Umbilical cord (tissue), 2 donors: ENCODE results near the gene KCNJ18. TPM values are rescaled to one million over a fixed set of nuclear protein-coding genes. Genes with fewer than 3 reads are reported as not detected.
"Not testable (repeated sequence)": the region's sequence is repeated elsewhere in the genome, so short reads cannot be mapped to it uniquely, and the experiment has no call there.

Experiments used
- DNase-seq: peaks from one replicate; pipeline ENCODE4 v3.0.0-alpha.2; 2015; ENCODE audit warnings: low spot score
- total RNA-seq: library from RNA; depleted of rRNA; stranded (reverse); fragments of >200 nt; gene quantifications from one replicate; pipeline ENCODE4 v1.2.3, GENCODE V29; 2014; ENCODE audit warnings: low replicate concordance; ENCODE audit not compliant: insufficient read depth

KCNJ18 gene
- total RNA-seq, 1 donor from 2014 or later: not detected

GRCh38 chr17:21685061-21685795, 7.1 kb upstream of the KCNJ18 start:
- DNase-seq: not testable (repeated sequence)

GRCh38 chr17:21686165-21687015, 5.9 kb upstream of the KCNJ18 start:
- DNase-seq: no peak

GRCh38 chr17:21687136-21687953, 5.0 kb upstream of the KCNJ18 start:
- DNase-seq: no peak

DNA sequence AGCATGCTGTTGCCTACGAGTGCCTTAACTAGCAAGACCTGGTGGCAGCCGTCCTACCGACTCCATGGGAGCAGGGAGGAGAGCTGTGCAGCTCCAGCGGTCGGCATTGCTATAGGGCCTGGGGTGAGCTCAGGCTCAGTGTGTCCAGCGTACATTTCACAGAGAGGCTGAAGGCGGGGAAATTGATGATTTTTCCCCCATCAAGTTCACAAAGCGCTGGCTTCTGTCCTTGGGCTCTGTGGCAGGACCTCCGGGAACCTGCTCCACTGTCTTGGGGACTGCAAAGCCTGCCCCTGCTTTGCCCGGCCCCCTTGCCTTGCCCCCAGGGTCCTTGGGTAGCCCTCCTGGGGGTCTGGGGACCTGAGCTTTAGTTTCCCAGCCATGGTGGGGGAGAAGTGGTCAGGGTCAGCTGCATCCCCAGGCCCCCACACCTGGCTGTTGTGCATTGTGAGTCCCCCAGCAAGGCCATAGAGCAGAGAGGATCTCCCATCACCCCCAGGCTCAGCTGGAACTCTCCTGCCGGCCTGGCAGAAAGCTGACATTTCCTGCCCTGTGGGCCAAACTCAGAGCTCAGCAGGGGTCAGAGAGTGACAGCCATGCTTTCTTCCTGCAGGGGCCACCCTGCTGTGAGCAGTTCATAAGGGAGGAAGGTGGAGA, 3.9 kb upstream of the KCNJ18 start:
- no peak for DNase-seq

DNA sequence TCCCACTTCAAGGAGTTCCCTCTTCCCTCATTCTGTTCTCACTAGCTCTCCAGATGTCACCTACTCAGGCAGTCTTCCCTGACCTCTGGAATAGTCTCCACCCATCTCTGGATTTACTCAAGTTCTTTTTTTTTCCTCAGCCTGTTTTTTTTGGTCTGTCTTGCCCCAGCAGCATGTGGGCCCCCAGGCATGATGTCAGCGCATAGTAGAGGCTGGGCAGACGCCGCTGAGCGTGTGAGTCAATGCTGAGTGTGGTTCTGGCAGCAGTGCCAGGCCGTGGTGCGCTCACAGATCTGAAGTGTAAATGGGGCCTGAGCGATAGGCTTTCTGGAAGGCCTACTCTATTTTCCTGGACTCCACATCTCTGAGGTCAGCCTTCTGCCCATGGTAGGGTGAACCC, 2.7 kb upstream of the KCNJ18 start:
- DNase-seq: peak; percentile 92

DNA sequence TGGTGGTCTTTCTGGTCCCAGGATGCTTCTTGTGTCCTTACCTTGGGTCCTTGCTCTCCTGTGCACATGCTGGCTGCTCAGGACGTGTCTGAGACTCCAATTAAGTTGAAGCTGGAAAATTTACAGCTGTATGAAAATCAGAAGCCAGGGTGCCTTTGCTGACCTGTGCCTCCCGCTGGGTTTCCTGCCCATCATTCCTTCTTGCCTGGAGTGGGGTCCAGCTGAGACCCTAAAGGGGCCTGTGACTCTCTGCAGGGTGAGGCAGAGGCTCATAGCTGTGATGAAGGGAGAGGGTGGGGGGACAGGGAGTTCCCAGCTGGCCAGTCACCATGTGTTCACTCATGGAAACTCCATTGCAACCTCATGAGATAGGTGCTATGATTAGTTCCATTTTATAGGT, 1.5 kb upstream of the KCNJ18 start:
- DNase-seq: not testable (repeated sequence)

DNA sequence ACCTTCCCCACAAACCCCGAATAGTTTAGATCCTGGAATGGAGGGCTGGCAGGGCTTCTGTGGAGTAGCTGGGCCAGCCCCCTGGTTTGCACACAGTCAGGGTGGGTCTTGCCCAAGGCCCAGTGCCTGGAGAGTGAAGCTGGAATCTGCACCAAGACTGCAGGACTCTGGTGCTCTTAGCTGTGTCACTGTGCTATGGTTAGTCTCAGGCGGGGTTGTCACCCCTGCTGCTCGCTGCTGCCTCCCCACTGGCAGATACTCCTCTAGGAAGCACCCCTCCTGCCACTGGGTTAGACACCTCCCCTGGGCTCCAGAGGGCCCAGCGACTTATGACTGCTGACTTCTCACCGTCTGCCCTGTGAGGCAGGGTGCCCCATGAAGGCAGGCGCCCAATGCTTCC, 842 bp upstream of the KCNJ18 start:
- not testable (repeated sequence) for DNase-seq

DNA sequence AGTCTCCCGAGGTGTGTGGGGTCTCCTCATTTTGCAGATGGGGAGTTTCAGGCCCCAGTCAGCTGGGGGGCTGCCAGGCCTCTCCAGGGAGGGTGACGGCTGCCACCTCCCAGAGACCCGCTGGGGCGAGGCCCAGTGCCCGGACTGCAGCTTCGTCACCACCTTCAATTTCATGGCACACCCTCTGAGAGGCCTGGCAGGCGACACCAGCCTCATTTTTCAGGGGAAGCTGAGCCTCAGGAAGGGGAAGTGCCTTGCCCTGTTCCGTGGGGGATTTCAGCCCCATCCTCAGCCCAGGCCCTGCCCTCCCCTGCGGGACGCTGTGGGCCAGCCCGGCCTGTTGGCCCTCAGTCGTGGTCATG, 362 bp downstream of the KCNJ18 start:
- DNase-seq: not testable (repeated sequence)

GRCh38 chr17:21693391-21693796, 1.1 kb downstream of the KCNJ18 start:
- DNase-seq: not testable (repeated sequence)

GRCh38 chr17:21693937-21694336, 1.6 kb downstream of the KCNJ18 start:
- not testable (repeated sequence) for DNase-seq

DNA sequence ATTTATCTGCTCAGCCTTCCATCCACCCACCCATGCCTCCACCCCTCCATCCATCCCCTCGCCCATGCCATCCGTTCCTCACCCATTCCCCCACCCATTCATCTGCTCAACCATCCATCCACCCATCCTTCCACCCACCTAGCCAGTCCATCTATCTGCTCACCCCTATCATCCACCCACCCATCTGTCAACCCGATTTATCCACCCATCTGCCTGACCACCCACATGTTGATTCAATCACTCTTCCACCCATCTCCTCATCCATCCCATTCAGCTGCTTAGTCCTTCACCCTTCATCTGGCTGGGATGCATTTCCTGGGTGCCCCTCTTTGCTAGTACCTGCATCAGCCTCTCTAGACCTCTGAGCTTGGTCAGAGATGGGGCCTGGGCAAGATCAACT, 3.9 kb downstream of the KCNJ18 start:
- not testable (repeated sequence) for DNase-seq

DNA sequence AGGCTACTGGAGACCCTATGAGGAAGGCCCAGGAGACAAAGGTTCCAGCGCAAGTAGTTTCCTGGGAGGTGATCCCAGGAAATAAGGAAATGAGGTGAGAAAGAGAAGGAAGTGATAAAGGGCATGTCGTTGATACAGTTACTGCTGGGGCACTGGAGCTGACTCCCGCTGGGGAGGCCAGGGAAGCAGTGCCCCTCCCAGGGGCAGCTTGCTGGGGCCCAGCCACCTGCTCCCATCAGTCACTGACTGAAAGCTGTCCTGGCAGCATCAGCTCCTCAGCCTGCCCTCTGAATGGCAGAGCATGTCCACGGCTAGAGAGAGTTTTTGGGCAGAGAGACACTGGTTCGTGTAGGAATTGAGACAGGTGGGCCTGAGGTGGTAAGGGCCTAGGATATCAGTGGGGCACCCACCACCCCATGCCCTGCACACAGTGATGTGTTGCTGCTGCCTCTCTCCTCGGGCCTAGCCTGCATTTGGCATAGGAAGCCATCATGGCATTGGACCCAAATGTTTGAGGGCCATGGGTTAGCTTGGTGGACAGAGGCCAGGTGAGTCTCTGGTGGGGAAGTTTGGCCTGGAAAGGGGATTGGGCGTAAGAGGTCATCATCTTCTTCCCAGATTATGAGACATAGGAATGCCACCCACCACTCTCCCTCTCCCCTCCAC, 4.7 kb downstream of the KCNJ18 start:
- not testable (repeated sequence) for DNase-seq

GRCh38 chr17:21697508-21697860, 5.2 kb downstream of the KCNJ18 start:
- not testable (repeated sequence) for DNase-seq

- DNase-seq: not testable (repeated sequence)
These were observed 6.2 kb downstream of the KCNJ18 start for GRCh38 chr17:21698437-21699075.

DNA sequence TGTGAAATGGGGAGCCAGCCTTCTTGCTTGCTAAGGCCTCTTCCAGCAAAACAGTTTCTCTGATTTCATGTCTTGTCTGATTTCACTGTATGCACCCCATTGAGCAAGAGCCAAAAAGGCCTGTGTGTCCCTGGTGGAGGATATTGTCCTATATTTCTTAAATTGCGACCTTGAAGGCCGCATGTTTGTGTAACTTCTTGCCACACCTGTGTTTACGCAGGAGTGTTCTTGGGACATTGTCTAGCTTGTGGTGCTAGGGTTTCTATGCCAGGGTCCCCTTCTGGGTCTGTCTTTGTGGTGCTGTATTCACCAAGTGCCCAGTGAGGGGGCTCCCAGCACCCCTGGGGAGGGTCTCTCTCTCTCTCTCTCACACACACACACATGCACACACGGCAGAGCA, 6.8 kb downstream of the KCNJ18 start:
- DNase-seq: not testable (repeated sequence)

DNA sequence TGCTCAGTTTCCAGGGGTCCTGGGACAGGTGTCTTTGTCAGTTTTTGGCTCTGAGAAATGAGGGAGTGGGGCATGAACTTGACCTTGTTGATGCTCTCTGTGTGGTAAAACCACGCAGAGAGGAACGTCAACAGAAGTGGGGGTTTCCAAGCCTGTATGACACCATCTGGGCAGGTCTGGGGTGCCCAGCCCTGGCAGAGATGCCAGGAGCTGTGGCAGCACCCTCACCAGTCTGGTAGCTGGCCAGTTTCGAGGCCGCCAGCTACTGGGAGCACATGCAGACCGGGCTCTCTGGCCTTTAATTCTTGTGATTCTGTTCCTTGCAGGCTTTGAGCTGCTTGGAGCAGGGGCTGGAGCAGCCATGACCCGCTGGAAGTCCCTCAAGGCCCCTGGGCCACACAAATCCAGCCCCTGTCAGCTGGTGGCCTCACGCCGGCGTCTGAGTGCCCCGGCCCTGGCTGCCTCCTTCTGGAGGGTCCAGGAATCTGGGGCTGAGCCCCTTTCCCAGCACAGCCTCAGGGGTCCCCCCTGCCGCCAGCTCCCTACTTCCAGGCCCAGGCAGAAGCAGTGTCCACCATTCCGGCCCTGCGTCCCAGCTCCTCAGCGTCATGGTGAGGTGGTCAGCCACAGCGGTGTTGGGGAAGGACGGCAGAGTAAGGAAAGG, 7.4 kb downstream of the KCNJ18 start:
- not testable (repeated sequence) for DNase-seq

- not testable (repeated sequence) for DNase-seq
These were observed 8.8 kb downstream of the KCNJ18 start for GRCh38 chr17:21701090-21701489.

GRCh38 chr17:21702029-21702428, 9.7 kb downstream of the KCNJ18 start:
- DNase-seq: not testable (repeated sequence)

DNA sequence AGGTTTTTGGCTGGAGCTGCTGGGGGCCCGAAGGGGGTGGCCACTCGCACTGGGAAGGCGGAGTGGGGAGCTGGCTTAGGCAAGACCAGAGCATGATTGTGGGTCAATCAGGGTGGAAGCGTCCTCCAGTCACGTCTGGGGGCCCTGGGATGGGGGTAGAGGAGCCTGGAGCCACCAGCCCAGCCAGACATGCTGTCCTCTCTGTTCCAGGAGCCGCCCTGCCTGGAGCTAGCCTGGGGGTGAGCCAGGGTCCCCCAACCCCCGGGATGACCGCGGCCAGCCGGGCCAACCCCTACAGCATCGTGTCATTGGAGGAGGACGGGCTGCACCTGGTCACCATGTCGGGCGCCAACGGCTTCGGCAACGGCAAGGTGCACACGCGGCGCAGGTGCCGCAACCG, 10.2 kb downstream of the KCNJ18 start:
- not testable (repeated sequence) for DNase-seq
